OCI-LY7 (cell line): ENCODE measurements around the gene GORASP2. TPM values are rescaled to one million over a fixed set of nuclear protein-coding genes. Genes with fewer than 3 reads are reported as not detected.
A peak's percentile ranks its signal among the peaks of the same experiment; 100 is the strongest.

ENCODE experiments used
- BruUV-seq: library from RNA; stranded (reverse); fragments of 400-500 nt; replicated peaks from 2 replicates; lab custom pipeline; 2021; lab: Mats Ljungman, UMichigan
- CTCF ChIA-PET: fragments of 300-600 bp; sonication (Branson Sonifier 250); formaldehyde crosslinking; loops from one replicate; lab custom pipeline; 2022; ENCODE audit warnings: antibody characterized with exemption; ENCODE audit not compliant: unreplicated experiment; lab: Charles Lee
- POLR2A ChIA-PET: fragments of 300-600 bp; sonication (Branson Sonifier 250); formaldehyde crosslinking; loops from one replicate; lab custom pipeline; 2022; ENCODE audit warnings: antibody characterized with exemption; lab: Charles Lee
- DNase-seq: peaks from one replicate; pipeline ENCODE4 v3.0.0-alpha.2; 2015; ENCODE audit warnings: low spot score
- H2AFZ ChIP-seq: fragments of 200-600 bp; sonication (generic), shearing (Covaris generic); 2 replicates; pipeline ENCODE4 v1.6.1; 2014; ENCODE audit warnings: mild to moderate bottlenecking, antibody characterized with exemption, low read length, moderate library complexity
- H3K27ac ChIP-seq: fragments of 200-600 bp; sonication (generic); 2 replicates; pipeline ENCODE4 v1.5.1; 2014; ENCODE audit warnings: mixed run types, low read depth, mild to moderate bottlenecking, moderate library complexity, low read length, inconsistent platforms; ENCODE audit not compliant: poor library complexity, severe bottlenecking
- H3K36me3 ChIP-seq: fragments of 200-600 bp; sonication (generic); 2 replicates; pipeline ENCODE4 v1.6.1; 2014; ENCODE audit warnings: mild to moderate bottlenecking, antibody characterized with exemption, low read length, moderate library complexity, mixed read lengths; ENCODE audit not compliant: insufficient read depth
- H3K4me1 ChIP-seq: fragments of 200-600 bp; sonication (generic); 2 replicates; pipeline ENCODE4 v1.5.1; 2014; ENCODE audit warnings: mild to moderate bottlenecking, low read length; ENCODE audit not compliant: insufficient read depth, poor library complexity, severe bottlenecking
- H3K4me2 ChIP-seq: fragments of 200-600 bp; sonication (generic); 2 replicates; pipeline ENCODE4 v1.6.1; 2014; ENCODE audit warnings: mild to moderate bottlenecking, low read length
- H3K4me3 ChIP-seq: fragments of 200-600 bp; sonication (generic); 2 replicates; pipeline ENCODE4 v1.5.1; 2014; ENCODE audit warnings: mild to moderate bottlenecking, low read depth, low read length; ENCODE audit not compliant: poor library complexity, severe bottlenecking
- H3K79me2 ChIP-seq: fragments of 200-600 bp; sonication (generic); 2 replicates; pipeline ENCODE4 v1.6.1; 2016; ENCODE audit warnings: low read depth, mild to moderate bottlenecking, low read length, moderate library complexity, mixed read lengths; ENCODE audit not compliant: insufficient read depth
- H3K9me2 ChIP-seq: fragments of 200-600 bp; sonication (generic); 2 replicates; pipeline ENCODE4 v1.6.1; 2016; ENCODE audit warnings: mild to moderate bottlenecking, low read length, mixed read lengths; ENCODE audit not compliant: insufficient read depth
- H3K9me3 ChIP-seq: fragments of 200-600 bp; sonication (generic); 2 replicates; pipeline ENCODE4 v1.6.1; 2014; ENCODE audit warnings: mild to moderate bottlenecking, mixed run types, low read length, mixed read lengths
- H4K20me1 ChIP-seq: fragments of 200-600 bp; sonication (generic); 2 replicates; pipeline ENCODE4 v1.6.1; 2014; ENCODE audit warnings: mild to moderate bottlenecking, antibody characterized with exemption, low read length, moderate library complexity, mixed read lengths; ENCODE audit not compliant: insufficient read depth
- EZH2phosphoT487 ChIP-seq: fragments of 200-600 bp; sonication (generic); IDR thresholded peaks from 2 replicates; pipeline ENCODE4 v1.6.1; 2018; ENCODE audit warnings: low read depth, borderline replicate concordance, mild to moderate bottlenecking, mixed run types, antibody characterized with exemption, low read length, moderate library complexity, mixed read lengths
- intact Hi-C: fragments of 100-400 bp; cut with micrococcal nuclease; formaldehyde crosslinking; loops from one replicate; pipeline ENCODE4 v1.10.0; 2022; ENCODE audit not compliant: unreplicated experiment
- total RNA-seq, 2 experiments: library from RNA; depleted of rRNA in 1 of 2; stranded (reverse); fragments of >200 nt in 1 of 2; shearing (Covaris generic) in 1 of 2; gene quantifications; 2 replicates each; pipeline ENCODE4 v1.2.3, GENCODE V29; 2014 to 2022
- TF ChIP-seq, protein P1 (sequence below): fragments of 200-600 bp; sonication (generic); conservative IDR thresholded peaks from 2 replicates; pipeline ENCODE4 v1.5.1; 2014; ENCODE audit warnings: mild to moderate bottlenecking, antibody characterized with exemption, low read length, moderate library complexity, mixed read lengths

The GORASP2 gene
- total RNA-seq, 2 experiments from 2014 or later, result 30.7 to 94.3 TPM

DNA sequence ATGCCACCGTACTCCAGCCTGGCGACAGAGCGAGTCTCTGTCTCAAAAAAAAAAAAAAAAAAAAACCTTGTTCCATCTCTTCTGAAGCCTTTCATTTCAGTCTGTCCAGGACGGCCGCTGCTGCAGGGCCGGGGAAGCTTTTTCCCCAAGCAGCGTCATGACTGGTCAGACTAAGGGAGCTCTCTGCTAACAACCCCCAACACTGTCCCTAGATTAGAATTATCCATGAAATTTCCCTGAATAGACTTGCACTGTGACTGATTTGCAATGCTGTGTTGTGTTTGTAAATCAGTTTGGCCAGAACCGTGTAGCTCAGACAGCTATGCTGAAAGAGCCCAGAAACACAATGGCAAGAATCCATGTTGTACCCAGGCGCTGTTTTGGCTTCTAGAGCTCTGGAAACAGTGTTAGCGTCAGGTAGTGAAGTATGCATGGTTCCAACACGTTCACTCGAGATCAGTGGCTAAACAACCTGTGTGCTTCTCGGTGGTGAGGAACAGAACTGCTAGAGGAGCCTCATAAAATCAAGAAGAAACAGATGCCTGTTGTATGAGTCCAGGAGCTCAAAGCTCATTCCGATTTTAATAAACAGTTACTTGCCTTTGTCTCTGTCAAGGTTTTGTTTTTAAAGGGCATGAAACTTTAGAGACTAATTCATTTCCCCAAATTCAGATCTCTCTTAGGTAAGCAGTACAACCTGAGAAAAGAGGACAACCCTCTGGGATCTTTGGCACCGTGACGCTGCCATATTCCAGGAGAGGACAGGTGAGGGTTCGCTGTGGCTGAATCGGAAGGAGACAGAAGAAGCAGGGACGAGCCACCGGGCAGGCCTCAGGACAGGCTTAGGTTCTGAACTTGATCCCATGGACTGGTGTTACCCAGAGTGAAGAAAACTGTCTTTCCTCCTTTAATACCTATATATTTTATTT lies 43.5 kb downstream of the GORASP2 start:
- H3K9me3 ChIP-seq, result no peaks in the 10 kb centered on the region
- no peak overlapping the region for H3K4me3 ChIP-seq
- peak overlapping the region; percentile 42; the same call in 1 of the 2 replicates for H2AFZ ChIP-seq
- H3K27ac ChIP-seq, result no peak overlapping the region
- H4K20me1 ChIP-seq, result no peaks in the 10 kb centered on the region
- ChIA-PET CTCF (interaction anchor here (0.5 to 1.5 kb wide), 5 partner anchors 43 to 416 kb away, joined by 3 to 4 read pairs (median 3); no protein-coding TSS in a partner anchor), POLR2A (interaction anchor here (0.6 to 1.5 kb wide), 5 partner anchors 11 to 486 kb away, joined by 3 to 4 read pairs (median 3); no protein-coding TSS in a partner anchor)
- BruUV-seq, result no TSS peak
- peaks cover 15% of the 10 kb centered on the region; the same call in 1 of the 2 replicates for H3K36me3 ChIP-seq
- intact Hi-C loops, result loop anchor here (1.0 to 10.0 kb wide), 6 partner anchors 187 to 602 kb away; partner anchors contain the start of gene DCAF17
- TF ChIP-seq EZH2phosphoT487, result no peak
- peaks cover 16% of the 10 kb centered on the region for H3K4me1 ChIP-seq
- H3K4me2 ChIP-seq, result peak overlapping the region; percentile 89
- no peaks in the 10 kb centered on the region for H3K9me2 ChIP-seq
- H3K79me2 ChIP-seq, result no peaks in the 10 kb centered on the region
- DNase-seq, result no peak

DNA sequence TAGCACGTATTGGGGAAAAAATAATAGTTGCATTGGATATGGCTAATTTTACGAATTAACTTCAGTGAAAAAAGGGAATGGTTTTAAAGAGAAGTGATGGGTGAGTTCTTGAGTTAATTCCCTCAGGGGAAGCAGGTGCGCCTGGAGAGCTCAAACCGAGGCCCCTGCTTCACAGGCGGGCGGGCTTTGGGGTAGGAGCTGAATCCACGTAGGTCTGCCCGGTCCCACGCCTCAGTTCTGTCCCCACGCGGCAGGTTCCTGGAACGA lies 44.1 kb downstream of the GORASP2 start:
- intact Hi-C loops, result loop anchor here (1.0 to 10.0 kb wide), 6 partner anchors 186 to 602 kb away; partner anchors contain the start of gene DCAF17
- Histone ChIP-seq H3K9me3 (no peaks in the 10 kb centered on the region), H3K9me2 (no peaks in the 10 kb centered on the region), H2AFZ (peak overlapping the region; percentile 42; the same call in 1 of the 2 replicates), H3K4me1 (peaks cover 16% of the 10 kb centered on the region), H3K4me2 (peak overlapping the region; percentile 89), H3K27ac (no peak overlapping the region), H3K36me3 (peaks cover 9% of the 10 kb centered on the region; the same call in 1 of the 2 replicates), H4K20me1 (no peaks in the 10 kb centered on the region), H3K79me2 (no peaks in the 10 kb centered on the region), H3K4me3 (peak overlapping the region; percentile 70)
- CTCF ChIA-PET, result interaction anchor here (0.5 to 1.5 kb wide), 4 partner anchors 11 to 415 kb away, joined by 3 to 4 read pairs (median 3); no protein-coding TSS in a partner anchor
- TF ChIP-seq EZH2phosphoT487, result no peak
- TF ChIP-seq, protein P1, sequence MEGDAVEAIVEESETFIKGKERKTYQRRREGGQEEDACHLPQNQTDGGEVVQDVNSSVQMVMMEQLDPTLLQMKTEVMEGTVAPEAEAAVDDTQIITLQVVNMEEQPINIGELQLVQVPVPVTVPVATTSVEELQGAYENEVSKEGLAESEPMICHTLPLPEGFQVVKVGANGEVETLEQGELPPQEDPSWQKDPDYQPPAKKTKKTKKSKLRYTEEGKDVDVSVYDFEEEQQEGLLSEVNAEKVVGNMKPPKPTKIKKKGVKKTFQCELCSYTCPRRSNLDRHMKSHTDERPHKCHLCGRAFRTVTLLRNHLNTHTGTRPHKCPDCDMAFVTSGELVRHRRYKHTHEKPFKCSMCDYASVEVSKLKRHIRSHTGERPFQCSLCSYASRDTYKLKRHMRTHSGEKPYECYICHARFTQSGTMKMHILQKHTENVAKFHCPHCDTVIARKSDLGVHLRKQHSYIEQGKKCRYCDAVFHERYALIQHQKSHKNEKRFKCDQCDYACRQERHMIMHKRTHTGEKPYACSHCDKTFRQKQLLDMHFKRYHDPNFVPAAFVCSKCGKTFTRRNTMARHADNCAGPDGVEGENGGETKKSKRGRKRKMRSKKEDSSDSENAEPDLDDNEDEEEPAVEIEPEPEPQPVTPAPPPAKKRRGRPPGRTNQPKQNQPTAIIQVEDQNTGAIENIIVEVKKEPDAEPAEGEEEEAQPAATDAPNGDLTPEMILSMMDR, result no peak
- BruUV-seq, result no TSS peak
- DNase-seq, result no peak
- POLR2A ChIA-PET, result interaction anchor here (0.6 to 1.5 kb wide), 3 partner anchors 11 to 310 kb away, joined by 3 to 4 read pairs (median 3); no protein-coding TSS in a partner anchor
